ENCODE measurements around the gene SMIM29.

Gene SMIM29

DNA sequence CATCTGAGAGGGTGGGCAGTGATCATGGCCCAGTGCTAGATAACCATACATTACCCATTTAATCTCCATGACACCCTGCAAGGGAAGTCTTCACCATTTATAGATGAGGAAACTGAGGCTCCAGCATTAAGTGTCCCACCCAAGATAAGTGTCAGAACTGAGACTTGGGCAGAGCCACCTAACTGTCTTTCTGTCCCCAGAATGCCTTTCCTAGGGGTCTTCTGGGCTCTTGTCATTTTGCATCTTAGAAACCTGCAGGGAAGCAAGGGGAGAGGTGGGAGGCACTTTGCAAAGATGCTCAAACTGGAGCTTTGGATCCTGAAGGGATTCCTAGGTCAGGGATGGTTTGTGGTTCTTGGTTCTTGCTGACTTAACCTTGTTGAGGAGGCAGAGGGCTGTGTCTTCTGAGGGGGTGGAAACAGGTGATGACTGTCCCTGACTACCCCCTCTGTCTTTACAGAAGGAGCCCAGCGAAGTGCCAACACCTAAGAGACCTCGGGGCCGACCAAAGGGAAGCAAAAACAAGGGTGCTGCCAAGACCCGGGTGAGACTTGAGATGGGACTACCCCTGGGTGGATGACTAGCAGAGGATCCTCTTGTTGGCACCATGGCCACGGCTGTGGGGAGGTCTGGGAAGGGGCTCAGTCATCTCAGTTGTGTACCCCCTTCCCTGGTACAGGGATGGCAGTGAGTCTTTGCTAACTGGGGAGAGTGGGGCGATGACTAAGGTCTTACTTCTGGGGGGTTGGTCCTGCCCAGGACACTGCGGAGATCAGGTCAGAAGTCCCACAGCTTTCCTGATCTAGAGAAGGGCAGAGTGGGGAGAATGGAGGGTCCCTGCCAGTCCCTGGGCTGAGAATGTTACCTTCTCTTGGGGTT, 6.3 kb downstream of the SMIM29 start:
- Histone ChIP-seq H3K36me3 (ENCODE audit: control insufficient read depth, insufficient read depth, low read length) (no peaks in the 10 kb centered on the region), H3K4me3 (ENCODE audit: low read depth, low read length) (no peak overlapping the region), H3K79me2 (no peaks in the 10 kb centered on the region), H3K9me3 (ENCODE audit: control insufficient read depth, low read length) (no peaks in the 10 kb centered on the region), H3K4me1 (no peaks in the 10 kb centered on the region), H3K27ac (no peak overlapping the region), H3K27me3 (ENCODE audit: control insufficient read depth, insufficient read depth, low read length) (no peaks in the 10 kb centered on the region), H3K4me2 (ENCODE audit: low read length) (no peak overlapping the region), H3K9ac (no peak overlapping the region), H2AFZ (no peak overlapping the region)
- TF ChIP-seq, protein P1, sequence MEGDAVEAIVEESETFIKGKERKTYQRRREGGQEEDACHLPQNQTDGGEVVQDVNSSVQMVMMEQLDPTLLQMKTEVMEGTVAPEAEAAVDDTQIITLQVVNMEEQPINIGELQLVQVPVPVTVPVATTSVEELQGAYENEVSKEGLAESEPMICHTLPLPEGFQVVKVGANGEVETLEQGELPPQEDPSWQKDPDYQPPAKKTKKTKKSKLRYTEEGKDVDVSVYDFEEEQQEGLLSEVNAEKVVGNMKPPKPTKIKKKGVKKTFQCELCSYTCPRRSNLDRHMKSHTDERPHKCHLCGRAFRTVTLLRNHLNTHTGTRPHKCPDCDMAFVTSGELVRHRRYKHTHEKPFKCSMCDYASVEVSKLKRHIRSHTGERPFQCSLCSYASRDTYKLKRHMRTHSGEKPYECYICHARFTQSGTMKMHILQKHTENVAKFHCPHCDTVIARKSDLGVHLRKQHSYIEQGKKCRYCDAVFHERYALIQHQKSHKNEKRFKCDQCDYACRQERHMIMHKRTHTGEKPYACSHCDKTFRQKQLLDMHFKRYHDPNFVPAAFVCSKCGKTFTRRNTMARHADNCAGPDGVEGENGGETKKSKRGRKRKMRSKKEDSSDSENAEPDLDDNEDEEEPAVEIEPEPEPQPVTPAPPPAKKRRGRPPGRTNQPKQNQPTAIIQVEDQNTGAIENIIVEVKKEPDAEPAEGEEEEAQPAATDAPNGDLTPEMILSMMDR (IDR thresholded peaks at IDR 0.05): no peak

- TF ChIP-seq, protein P1 (IDR thresholded peaks at IDR 0.05): no peak
- H3K4me1 ChIP-seq: no peaks in the 10 kb centered on the region
- no peaks in the 10 kb centered on the region for H3K36me3 ChIP-seq (ENCODE audit: control insufficient read depth, insufficient read depth, low read length)
- H3K9me3 ChIP-seq (ENCODE audit: control insufficient read depth, low read length): no peaks in the 10 kb centered on the region
- H3K79me2 ChIP-seq: no peaks in the 10 kb centered on the region
- H3K27me3 ChIP-seq (ENCODE audit: control insufficient read depth, insufficient read depth, low read length): no peaks in the 10 kb centered on the region
- H3K27ac ChIP-seq: no peak overlapping the region
- H3K9ac ChIP-seq: no peak overlapping the region
- no peak overlapping the region for H2AFZ ChIP-seq
- H3K4me2 ChIP-seq (ENCODE audit: low read length): no peak overlapping the region
- no peak overlapping the region for H3K4me3 ChIP-seq (ENCODE audit: low read depth, low read length)
Measured at GRCh38 chr6:34241351-34242215, 7.2 kb downstream of the SMIM29 start.

DNA sequence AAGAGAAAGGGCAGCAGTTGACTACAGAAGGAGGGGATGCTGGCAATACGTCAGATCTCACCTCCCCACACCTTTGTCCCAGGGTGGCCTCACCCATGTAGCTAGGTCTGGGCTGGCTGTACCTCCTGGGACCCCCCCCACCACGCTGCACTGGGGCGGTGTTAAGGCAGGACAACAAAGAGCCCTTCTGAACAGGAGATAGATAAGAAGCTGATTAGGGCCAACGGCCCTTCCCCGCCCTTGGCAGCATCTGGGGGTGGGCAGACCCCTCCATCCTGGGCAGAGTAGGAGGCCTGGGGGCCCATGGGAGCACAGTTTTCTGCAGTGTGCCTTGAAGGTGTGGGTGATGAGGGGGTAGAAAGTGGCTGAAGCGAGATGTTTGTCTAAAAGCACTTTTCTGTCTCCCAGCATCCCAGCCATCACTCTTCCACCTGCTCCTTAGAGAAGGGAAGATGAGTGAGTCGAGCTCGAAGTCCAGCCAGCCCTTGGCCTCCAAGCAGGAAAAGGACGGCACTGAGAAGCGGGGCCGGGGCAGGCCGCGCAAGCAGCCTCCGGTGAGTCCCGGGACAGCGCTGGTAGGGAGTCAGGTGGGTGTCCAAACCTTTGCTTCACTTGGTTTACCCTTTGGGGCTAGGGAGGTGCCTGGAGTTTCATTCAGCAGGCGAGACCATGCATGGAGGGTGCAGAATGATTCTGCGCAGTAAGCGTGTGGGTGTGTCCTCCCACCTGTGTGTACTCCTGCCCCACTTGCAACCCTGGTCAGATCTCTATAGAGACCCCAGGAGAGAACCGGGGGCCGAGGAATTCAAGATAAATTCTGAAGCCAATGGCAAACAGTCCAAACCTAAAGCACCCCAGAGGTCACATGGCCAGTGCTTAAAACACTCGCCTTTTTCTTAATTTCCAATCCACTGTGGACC, 8.2 kb downstream of the SMIM29 start:
- Histone ChIP-seq H3K4me2 (ENCODE audit: low read length) (no peak overlapping the region), H3K27me3 (ENCODE audit: control insufficient read depth, insufficient read depth, low read length) (no peaks in the 10 kb centered on the region), H3K36me3 (ENCODE audit: control insufficient read depth, insufficient read depth, low read length) (no peaks in the 10 kb centered on the region), H3K9ac (no peak overlapping the region), H3K9me3 (ENCODE audit: control insufficient read depth, low read length) (no peaks in the 10 kb centered on the region), H3K4me3 (ENCODE audit: low read depth, low read length) (no peak overlapping the region), H3K27ac (no peak overlapping the region), H3K4me1 (no peaks in the 10 kb centered on the region), H2AFZ (no peak overlapping the region), H3K79me2 (no peaks in the 10 kb centered on the region)
- TF ChIP-seq, protein P1 (IDR thresholded peaks at IDR 0.05): no peak

- no peaks in the 10 kb centered on the region for H3K27me3 ChIP-seq (ENCODE audit: control insufficient read depth, insufficient read depth, low read length)
- no peak overlapping the region for H3K9ac ChIP-seq
- H3K27ac ChIP-seq: no peak overlapping the region
- no peaks in the 10 kb centered on the region for H3K36me3 ChIP-seq (ENCODE audit: control insufficient read depth, insufficient read depth, low read length)
- H2AFZ ChIP-seq: no peak overlapping the region
- no peak overlapping the region for H3K4me3 ChIP-seq (ENCODE audit: low read depth, low read length)
- H3K79me2 ChIP-seq: no peaks in the 10 kb centered on the region
- H3K4me1 ChIP-seq: no peaks in the 10 kb centered on the region
- H3K4me2 ChIP-seq (ENCODE audit: low read length): no peak overlapping the region
- TF ChIP-seq, protein P1 (IDR thresholded peaks at IDR 0.05): no peak
- no peaks in the 10 kb centered on the region for H3K9me3 ChIP-seq (ENCODE audit: control insufficient read depth, low read length)
Measured at GRCh38 chr6:34239893-34240292, 8.9 kb downstream of the SMIM29 start.
